K562 (cell line): Measurements from ENCODE around the gene SPATS2. TPM values are rescaled to one million over a fixed set of nuclear protein-coding genes. Genes with fewer than 3 reads are reported as not detected.

Source experiments
- ARID1B ChIP-seq: fragments of 450-650 bp; IDR thresholded peaks from 2 replicates; pipeline ENCODE4 v1.6.1; 2016; ENCODE audit warnings: antibody characterized with exemption, mild to moderate bottlenecking, inconsistent platforms
- CEBPG ChIP-seq, 3 experiments: fragments of 200-800 bp in 1 of 3; sonication (Bioruptor generic) in 1 of 3; sonication (generic) in 1 of 3; formaldehyde crosslinking in 1 of 3; IDR thresholded peaks in 2 of 3; conservative IDR thresholded peaks in 1 of 3; 2 replicates each; pipeline versions ENCODE4 v1.6.1 to v1.8.0; 2016 to 2022; ENCODE audit warnings: missing compliant biosample characterization in 2 of 3, missing genetic modification characterization in 2 of 3, mild to moderate bottlenecking in 1 of 3, missing genetic modification reagents in 1 of 3
- CTBP1 ChIP-seq: fragments of 450-650 bp; IDR thresholded peaks from 2 replicates; pipeline ENCODE4 v1.6.1; 2016; ENCODE audit warnings: borderline replicate concordance
- DACH1 ChIP-seq: fragments of 450-650 bp; IDR thresholded peaks from 2 replicates; pipeline ENCODE4 v1.6.1; 2018; ENCODE audit not compliant: partially characterized antibody
- ETV5 ChIP-seq: sonication (generic); formaldehyde crosslinking; IDR thresholded peaks from 2 replicates; pipeline ENCODE4 v1.4.0; 2020; ENCODE audit warnings: low read depth, mild to moderate bottlenecking, missing genetic modification reagents
- HCFC1 ChIP-seq: IDR thresholded peaks from 2 replicates; pipeline ENCODE4 v1.6.1; 2012; ENCODE audit warnings: low read depth, low read length, improper control_type of control experiment
- KLF1 ChIP-seq: fragments of 450-650 bp; IDR thresholded peaks from 2 replicates; pipeline ENCODE4 v1.6.1; 2016; ENCODE audit warnings: missing genetic modification characterization, missing compliant biosample characterization
- NFIX ChIP-seq: fragments of 250-450 bp; sonication (Bioruptor Pico); IDR thresholded peaks from 2 replicates; pipeline ENCODE4 v1.4.0; 2020; ENCODE audit warnings: low read depth, mild to moderate bottlenecking, moderate library complexity
- SMARCA4 ChIP-seq: fragments of 450-650 bp; IDR thresholded peaks from 2 replicates; pipeline ENCODE4 v1.6.1; 2016
- TCF3 ChIP-seq: sonication (generic); formaldehyde crosslinking; IDR thresholded peaks from 2 replicates; pipeline ENCODE4 v1.4.0; 2020; ENCODE audit warnings: mild to moderate bottlenecking, missing genetic modification reagents
- polyA plus RNA-seq, 8 experiments: library from polyadenylated mRNA; depleted of rRNA in 4 of 8; stranded (reverse) in 5 of 8; unstranded in 3 of 8; fragments of >200 nt; fragmentation: Nextera tagmentation in 2 of 8; fragmentation: Illumina TruSeq in 1 of 8; extraction: Ambion mirVana in 2 of 8; extraction: Trizol in 1 of 8; gene quantifications; 2 replicates each; pipeline versions ENCODE4 v1.2.1 to v1.2.3, GENCODE V29; 2011 to 2014; ENCODE audit warnings: inconsistent platforms in 1 of 8, missing spikeins in 1 of 8
- total RNA-seq, 7 experiments: library from RNA; depleted of rRNA in 6 of 7; stranded (reverse); fragments of >200 nt in 6 of 7; fragmentation: Illumina TruSeq in 2 of 7; extraction: Trizol in 2 of 7; gene quantifications; 2 replicates each; pipeline versions ENCODE4 v1.2.1 to v1.2.3, GENCODE V29; 2011 to 2021; ENCODE audit warnings: low replicate concordance in 1 of 7
- TF ChIP-seq, protein P1 (sequence below): sonication (generic); formaldehyde crosslinking; IDR thresholded peaks from 2 replicates; pipeline ENCODE4 v1.8.0; 2022; ENCODE audit warnings: mild to moderate bottlenecking, missing genetic modification reagents
- TF ChIP-seq, protein P2 (sequence below), 3 experiments: IDR thresholded peaks in 2 of 3; conservative IDR thresholded peaks in 1 of 3; 2 replicates each; pipeline ENCODE4 v1.5.1; 2011 to 2012; ENCODE audit warnings: low read length in 3 of 3, mild to moderate bottlenecking in 3 of 3, control low read depth in 2 of 3, improper control_type of control experiment in 1 of 3, inconsistent platforms in 1 of 3, low read depth in 1 of 3, mixed read lengths in 1 of 3, moderate library complexity in 1 of 3; ENCODE audit not compliant: insufficient read depth in 2 of 3
- TF ChIP-seq, protein P3 (sequence below), 2 experiments: fragments of 450-650 bp in 1 of 2; IDR thresholded peaks; 2 replicates each; pipeline ENCODE4 v1.6.1; 2011 to 2017; ENCODE audit warnings: low read depth in 2 of 2, antibody characterized with exemption in 1 of 2, borderline replicate concordance in 1 of 2, low read length in 1 of 2, mild to moderate bottlenecking in 1 of 2, mixed read lengths in 1 of 2; ENCODE audit not compliant: control insufficient read depth in 1 of 2
- TF ChIP-seq, protein P4 (sequence below): sonication (generic); formaldehyde crosslinking; IDR thresholded peaks from 2 replicates; pipeline ENCODE4 v1.8.0; 2022; ENCODE audit warnings: missing genetic modification reagents, mild to moderate bottlenecking, moderate library complexity, borderline replicate concordance

Gene SPATS2
- total and polyA plus RNA-seq, 9 of the 15 experiments (the other 6 are each of a cell fraction or from before 2014, with no cell fraction given): 5.4 to 48.2 (median 17.5) TPM

DNA sequence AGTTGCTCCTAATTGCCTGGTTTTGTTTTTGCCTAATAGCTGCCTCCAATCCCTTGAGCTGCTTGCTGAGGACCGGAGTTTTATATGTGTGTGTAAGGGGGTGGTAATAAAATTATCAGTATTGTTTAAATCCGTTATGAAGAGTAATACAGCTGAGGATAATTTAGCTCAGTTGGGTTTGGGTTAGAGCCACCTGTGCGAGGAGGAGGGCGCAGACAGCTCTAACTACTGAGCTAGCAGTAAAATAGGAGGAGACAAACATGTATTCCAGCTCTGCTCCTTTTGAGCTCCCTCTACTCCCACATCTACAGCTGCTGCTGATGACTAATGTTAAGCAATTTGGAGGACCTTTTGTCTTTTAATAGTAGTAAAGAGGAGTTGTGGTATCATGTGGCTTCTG, 61.5 kb downstream of the SPATS2 start (continued):
- TF ChIP-seq SMARCA4: 0 out of 2 replicates have a peak, but pooled peaks have one; percentile 35
- no peak for TF ChIP-seq HCFC1
- TF ChIP-seq, protein P1, sequence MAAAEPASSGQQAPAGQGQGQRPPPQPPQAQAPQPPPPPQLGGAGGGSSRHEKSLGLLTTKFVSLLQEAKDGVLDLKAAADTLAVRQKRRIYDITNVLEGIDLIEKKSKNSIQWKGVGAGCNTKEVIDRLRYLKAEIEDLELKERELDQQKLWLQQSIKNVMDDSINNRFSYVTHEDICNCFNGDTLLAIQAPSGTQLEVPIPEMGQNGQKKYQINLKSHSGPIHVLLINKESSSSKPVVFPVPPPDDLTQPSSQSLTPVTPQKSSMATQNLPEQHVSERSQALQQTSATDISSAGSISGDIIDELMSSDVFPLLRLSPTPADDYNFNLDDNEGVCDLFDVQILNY (CRISPR knock-in tag): no peak
- TF ChIP-seq NFIX (CRISPR knock-in tag): no peak
- TF ChIP-seq, protein P2, sequence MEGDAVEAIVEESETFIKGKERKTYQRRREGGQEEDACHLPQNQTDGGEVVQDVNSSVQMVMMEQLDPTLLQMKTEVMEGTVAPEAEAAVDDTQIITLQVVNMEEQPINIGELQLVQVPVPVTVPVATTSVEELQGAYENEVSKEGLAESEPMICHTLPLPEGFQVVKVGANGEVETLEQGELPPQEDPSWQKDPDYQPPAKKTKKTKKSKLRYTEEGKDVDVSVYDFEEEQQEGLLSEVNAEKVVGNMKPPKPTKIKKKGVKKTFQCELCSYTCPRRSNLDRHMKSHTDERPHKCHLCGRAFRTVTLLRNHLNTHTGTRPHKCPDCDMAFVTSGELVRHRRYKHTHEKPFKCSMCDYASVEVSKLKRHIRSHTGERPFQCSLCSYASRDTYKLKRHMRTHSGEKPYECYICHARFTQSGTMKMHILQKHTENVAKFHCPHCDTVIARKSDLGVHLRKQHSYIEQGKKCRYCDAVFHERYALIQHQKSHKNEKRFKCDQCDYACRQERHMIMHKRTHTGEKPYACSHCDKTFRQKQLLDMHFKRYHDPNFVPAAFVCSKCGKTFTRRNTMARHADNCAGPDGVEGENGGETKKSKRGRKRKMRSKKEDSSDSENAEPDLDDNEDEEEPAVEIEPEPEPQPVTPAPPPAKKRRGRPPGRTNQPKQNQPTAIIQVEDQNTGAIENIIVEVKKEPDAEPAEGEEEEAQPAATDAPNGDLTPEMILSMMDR (IDR thresholded peaks at IDR 0.05 in 2 of 3, conservative IDR thresholded peaks at IDR 0.05 in 1 of 3; ENCODE audit: insufficient read depth in 2 of 3, low read depth in 1 of 3, low read length in 3 of 3): no peak
- TF ChIP-seq, protein P3, sequence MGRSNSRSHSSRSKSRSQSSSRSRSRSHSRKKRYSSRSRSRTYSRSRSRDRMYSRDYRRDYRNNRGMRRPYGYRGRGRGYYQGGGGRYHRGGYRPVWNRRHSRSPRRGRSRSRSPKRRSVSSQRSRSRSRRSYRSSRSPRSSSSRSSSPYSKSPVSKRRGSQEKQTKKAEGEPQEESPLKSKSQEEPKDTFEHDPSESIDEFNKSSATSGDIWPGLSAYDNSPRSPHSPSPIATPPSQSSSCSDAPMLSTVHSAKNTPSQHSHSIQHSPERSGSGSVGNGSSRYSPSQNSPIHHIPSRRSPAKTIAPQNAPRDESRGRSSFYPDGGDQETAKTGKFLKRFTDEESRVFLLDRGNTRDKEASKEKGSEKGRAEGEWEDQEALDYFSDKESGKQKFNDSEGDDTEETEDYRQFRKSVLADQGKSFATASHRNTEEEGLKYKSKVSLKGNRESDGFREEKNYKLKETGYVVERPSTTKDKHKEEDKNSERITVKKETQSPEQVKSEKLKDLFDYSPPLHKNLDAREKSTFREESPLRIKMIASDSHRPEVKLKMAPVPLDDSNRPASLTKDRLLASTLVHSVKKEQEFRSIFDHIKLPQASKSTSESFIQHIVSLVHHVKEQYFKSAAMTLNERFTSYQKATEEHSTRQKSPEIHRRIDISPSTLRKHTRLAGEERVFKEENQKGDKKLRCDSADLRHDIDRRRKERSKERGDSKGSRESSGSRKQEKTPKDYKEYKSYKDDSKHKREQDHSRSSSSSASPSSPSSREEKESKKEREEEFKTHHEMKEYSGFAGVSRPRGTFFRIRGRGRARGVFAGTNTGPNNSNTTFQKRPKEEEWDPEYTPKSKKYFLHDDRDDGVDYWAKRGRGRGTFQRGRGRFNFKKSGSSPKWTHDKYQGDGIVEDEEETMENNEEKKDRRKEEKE (IDR thresholded peaks at IDR 0.05; ENCODE audit: borderline replicate concordance in 1 of 2, control insufficient read depth in 1 of 2, low read depth in 2 of 2, low read length in 1 of 2): no peak
- no peak for TF ChIP-seq CEBPG (CRISPR knock-in tag; IDR thresholded peaks at IDR 0.05)
- peak in 1 of 2 experiments; percentile 52; a peak in 1 of 4 replicates for TF ChIP-seq CEBPG (tag; conservative IDR thresholded peaks at IDR 0.05 in 1 of 2, IDR thresholded peaks at IDR 0.05 in 1 of 2)
- no peak for TF ChIP-seq KLF1 (tag)
- peak; percentile 51; the same call in 1 of the 2 replicates for TF ChIP-seq TCF3 (CRISPR knock-in tag)
- no peak for TF ChIP-seq CTBP1
- TF ChIP-seq DACH1: peak; percentile 18
- TF ChIP-seq, protein P4, sequence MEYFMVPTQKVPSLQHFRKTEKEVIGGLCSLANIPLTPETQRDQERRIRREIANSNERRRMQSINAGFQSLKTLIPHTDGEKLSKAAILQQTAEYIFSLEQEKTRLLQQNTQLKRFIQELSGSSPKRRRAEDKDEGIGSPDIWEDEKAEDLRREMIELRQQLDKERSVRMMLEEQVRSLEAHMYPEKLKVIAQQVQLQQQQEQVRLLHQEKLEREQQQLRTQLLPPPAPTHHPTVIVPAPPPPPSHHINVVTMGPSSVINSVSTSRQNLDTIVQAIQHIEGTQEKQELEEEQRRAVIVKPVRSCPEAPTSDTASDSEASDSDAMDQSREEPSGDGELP: peak; percentile 62; the same call in 1 of the 2 replicates
- TF ChIP-seq ETV5: no peak
- peak; percentile 52 for TF ChIP-seq ARID1B
